GM21526 (cell line): ENCODE results near the gene POTEH.
"Not testable (repeated sequence)": the region's sequence is repeated elsewhere in the genome, so short reads cannot be mapped to it uniquely, and the experiment has no call there.

Source experiments
- ATAC-seq: cut with Tn5 transposase; IDR thresholded peaks from one replicate; pipeline ENCODE4 v1.9.1; 2021; ENCODE audit warnings: moderate library complexity; ENCODE audit not compliant: unreplicated experiment, low FRiP score

Gene POTEH

GRCh38 chr22:15689749-15690125 lies at the start of gene POTEH:
POTEH (plus strand) TSS chr22:15690026; CDS start chr22:15690078, 52 bp downstream.
- not testable (repeated sequence) for ATAC-seq

GRCh38 chr22:15642288-15642861 lies 47.5 kb upstream of the POTEH start:
- not testable (repeated sequence) for ATAC-seq

- ATAC-seq, result not testable (repeated sequence)
Observed at GRCh38 chr22:15651954-15652353, 37.9 kb upstream of the POTEH start.

- not testable (repeated sequence) for ATAC-seq
Observed at GRCh38 chr22:15652738-15653137, 37.1 kb upstream of the POTEH start.

- not testable (repeated sequence) for ATAC-seq
Observed at GRCh38 chr22:15653241-15653640, 36.6 kb upstream of the POTEH start.

- not testable (repeated sequence) for ATAC-seq
Observed at GRCh38 chr22:15661102-15661501, 28.7 kb upstream of the POTEH start.

- ATAC-seq, result not testable (repeated sequence)
Observed at GRCh38 chr22:15664682-15665081, 25.1 kb upstream of the POTEH start.

- ATAC-seq, result not testable (repeated sequence)
Observed at GRCh38 chr22:15665478-15665877, 24.3 kb upstream of the POTEH start.

GRCh38 chr22:15669430-15669829 lies 20.4 kb upstream of the POTEH start:
- not testable (repeated sequence) for ATAC-seq

- ATAC-seq, result not testable (repeated sequence)
Observed at GRCh38 chr22:15679702-15680101, 10.1 kb upstream of the POTEH start.

- ATAC-seq, result not testable (repeated sequence)
Observed at GRCh38 chr22:15684115-15684514, 5.7 kb upstream of the POTEH start.

- peak; percentile 73 for ATAC-seq
Observed at GRCh38 chr22:15684695-15685094, 5.1 kb upstream of the POTEH start.

- ATAC-seq, result not testable (repeated sequence)
Observed at GRCh38 chr22:15685641-15686040, 4.2 kb upstream of the POTEH start.

GRCh38 chr22:15687086-15687485 lies 2.7 kb upstream of the POTEH start:
- ATAC-seq, result not testable (repeated sequence)

- ATAC-seq, result not testable (repeated sequence)
Observed at GRCh38 chr22:15687676-15688075, 2.1 kb upstream of the POTEH start.

GRCh38 chr22:15688090-15688489 lies 1.7 kb upstream of the POTEH start:
- ATAC-seq, result not testable (repeated sequence)

- ATAC-seq, result not testable (repeated sequence)
Observed at GRCh38 chr22:15689012-15689748, 646 bp upstream of the POTEH start.

GRCh38 chr22:15713600-15713999 lies 23.8 kb downstream of the POTEH start:
- not testable (repeated sequence) for ATAC-seq

GRCh38 chr22:15714125-15714524 lies 24.3 kb downstream of the POTEH start:
- not testable (repeated sequence) for ATAC-seq

- not testable (repeated sequence) for ATAC-seq
Observed at GRCh38 chr22:15721884-15722283, 32.1 kb downstream of the POTEH start.

- ATAC-seq, result not testable (repeated sequence)
Observed at GRCh38 chr22:15729209-15729917, 39.5 kb downstream of the POTEH start.
